Measurements from ENCODE around the gene KCNE2. TPM values are rescaled to one million over a fixed set of nuclear protein-coding genes. Genes with fewer than 3 reads are reported as not detected.

The KCNE2 gene
- total and polyA plus RNA-seq, 2 donors (not counting 1 experiment from before 2014, with no cell fraction given) = not detected

DNA sequence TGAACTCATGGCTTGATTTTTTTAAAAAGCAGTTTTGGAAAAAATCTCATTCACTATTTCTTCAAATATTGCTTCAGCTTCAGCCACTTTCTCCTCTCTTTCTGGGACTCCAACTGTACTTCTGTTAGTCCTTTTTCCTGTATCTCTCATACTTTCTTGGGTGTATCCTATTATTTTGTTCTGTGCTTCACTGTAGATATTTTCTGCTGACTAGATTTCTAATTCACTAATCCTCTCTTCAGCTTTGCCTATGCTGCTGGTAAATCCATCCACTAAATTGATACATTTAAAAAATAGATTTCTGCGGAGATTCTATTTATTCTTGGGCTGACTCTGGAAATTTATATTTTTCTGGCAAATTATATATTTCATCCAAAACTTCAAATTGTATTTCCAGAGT, 4.9 kb upstream of the KCNE2 start:
- H3K27me3 ChIP-seq (replicated peaks in 1 of 4; ENCODE audit: control extremely low read depth in 1 of 4, control insufficient read depth in 3 of 4, insufficient read depth in 4 of 4, low read length in 3 of 4) = peaks cover 0 to 2% (median 0%) of the 10 kb centered on the region in 4 experiments
- H3K4me1 ChIP-seq (ENCODE audit: control insufficient read depth in 2 of 2, insufficient read depth in 2 of 2, low read length in 2 of 2) = peaks cover 4% of the 10 kb centered on the region in 2 donors
- peaks cover 0 to 3% (median 0%) of the 10 kb centered on the region in 3 donors for H3K9me3 ChIP-seq (ENCODE audit: control extremely low read depth in 1 of 3, control insufficient read depth in 2 of 3, insufficient read depth in 1 of 3, low read length in 2 of 3)
- Mint-ChIP-seq H3K27me3 (peaks cover 51% of the 10 kb centered on the region), H3K4me3 (no peak overlapping the region), H3K9me3 (ENCODE audit: insufficient read depth) (peaks cover 3% of the 10 kb centered on the region), H3K4me1 (peaks cover 6% of the 10 kb centered on the region), H3K27ac (no peak overlapping the region)
- intact Hi-C loops (cut with micrococcal nuclease) = no loop called here
- no peak for ATAC-seq (ENCODE audit: low read depth)
- H4K20me1 ChIP-seq (ENCODE audit: control insufficient read depth, insufficient read depth, low read length, poor library complexity, severe bottlenecking) = no peaks in the 10 kb centered on the region
- no peak overlapping the region for H3K4me3 ChIP-seq (ENCODE audit: control extremely low read depth in 1 of 5, extremely low read depth in 1 of 5, insufficient read depth in 1 of 5, low read depth in 2 of 5, low read length in 4 of 5)
- POLR2A ChIA-PET = no interaction called here
- H3K36me3 ChIP-seq (replicated peaks in 1 of 2; ENCODE audit: control extremely low read depth in 1 of 2, control insufficient read depth in 1 of 2, extremely low read depth in 1 of 2, insufficient read depth in 2 of 2, low read length in 1 of 2) = no peaks in the 10 kb centered on the region
- H3K9ac ChIP-seq (ENCODE audit: low read length) = no peak overlapping the region
- WGBS (ENCODE audit: insufficient coverage) = no CpG with 5 or more reads among the region's 1 CpG
- CTCF ChIA-PET = interaction anchor here (0.7 to 1.6 kb wide), 4 partner anchors 8 to 1169 kb away, joined by 3 to 10 read pairs (median 4); no protein-coding TSS in a partner anchor
- H3K4me2 ChIP-seq (replicated peaks; ENCODE audit: low read depth, low read length, poor library complexity, severe bottlenecking) = no peak overlapping the region
- TF ChIP-seq EZH2 (IDR thresholded peaks at IDR 0.05; ENCODE audit: borderline replicate concordance, insufficient read depth, low read depth, low read length, poor library complexity, severe bottlenecking) (no peak), CTCF (IDR thresholded peaks at IDR 0.05) (no peak)
- no peak for DNase-seq
- H3K27ac ChIP-seq (ENCODE audit: low read length in 2 of 2) = no peak overlapping the region
- no peak overlapping the region for H2AFZ ChIP-seq (ENCODE audit: insufficient read depth, low read depth, low read length, poor library complexity, severe bottlenecking)
- no peaks in the 10 kb centered on the region for H3K79me2 ChIP-seq (ENCODE audit: control insufficient read depth, insufficient read depth, low read length)

DNA sequence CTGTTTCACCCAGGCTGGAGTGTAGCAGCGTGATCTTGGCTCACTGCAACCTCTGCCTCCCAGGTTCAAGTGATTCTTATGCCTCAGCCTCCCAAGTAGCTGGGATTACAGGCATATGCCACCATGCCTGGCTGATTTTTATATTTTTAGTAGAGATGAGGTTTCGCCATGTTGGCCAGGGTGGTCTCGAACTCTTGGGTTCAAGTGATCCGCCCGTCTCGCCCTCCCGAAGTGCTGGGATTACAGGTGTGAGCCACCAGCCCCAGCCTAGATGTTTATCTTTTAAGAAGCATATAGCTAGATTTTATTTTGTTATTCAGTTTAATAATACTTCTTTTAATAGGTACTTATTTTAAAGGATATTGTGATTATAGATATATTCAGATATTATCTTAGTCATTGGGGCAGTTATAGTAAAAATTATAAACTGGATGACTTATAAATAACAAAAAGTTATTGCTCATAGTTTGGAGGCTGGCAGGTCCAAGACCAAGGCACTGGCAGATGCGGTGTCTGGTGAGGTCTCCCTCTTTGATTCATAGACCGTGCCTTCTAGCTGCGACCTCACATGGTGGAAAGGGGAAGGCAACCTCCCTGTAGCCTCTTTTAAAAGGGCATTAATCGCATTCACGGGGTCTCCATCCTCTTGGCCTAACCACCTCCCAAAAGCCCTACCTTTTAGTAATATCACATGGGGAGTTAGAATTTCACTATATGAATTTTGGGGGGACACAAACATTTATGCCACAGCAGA, 3.1 kb upstream of the KCNE2 start:
- no peak overlapping the region for H2AFZ ChIP-seq (ENCODE audit: insufficient read depth, low read depth, low read length, poor library complexity, severe bottlenecking)
- H3K4me3 ChIP-seq (ENCODE audit: control extremely low read depth in 1 of 5, extremely low read depth in 1 of 5, insufficient read depth in 1 of 5, low read depth in 2 of 5, low read length in 4 of 5) = no peak overlapping the region
- DNase-seq (no peak), ATAC-seq (ENCODE audit: low read depth) (no peak)
- peaks cover 4% of the 10 kb centered on the region in 2 donors for H3K4me1 ChIP-seq (ENCODE audit: control insufficient read depth in 2 of 2, insufficient read depth in 2 of 2, low read length in 2 of 2)
- Mint-ChIP-seq H3K27ac (no peak overlapping the region), H3K9me3 (ENCODE audit: insufficient read depth) (peaks cover 3% of the 10 kb centered on the region), H3K4me1 (peaks cover 6% of the 10 kb centered on the region), H3K27me3 (peaks cover 39% of the 10 kb centered on the region), H3K4me3 (no peak overlapping the region)
- WGBS (ENCODE audit: insufficient coverage) = 67% methylated on average over 1 of the region's 12 CpGs
- H3K9ac ChIP-seq (ENCODE audit: low read length) = no peak overlapping the region
- H3K27ac ChIP-seq (ENCODE audit: low read length in 2 of 2) = no peak overlapping the region
- TF ChIP-seq CTCF (IDR thresholded peaks at IDR 0.05) (no peak), EZH2 (IDR thresholded peaks at IDR 0.05; ENCODE audit: borderline replicate concordance, insufficient read depth, low read depth, low read length, poor library complexity, severe bottlenecking) (no peak)
- no peak overlapping the region for H3K4me2 ChIP-seq (replicated peaks; ENCODE audit: low read depth, low read length, poor library complexity, severe bottlenecking)
- H4K20me1 ChIP-seq (ENCODE audit: control insufficient read depth, insufficient read depth, low read length, poor library complexity, severe bottlenecking) = no peaks in the 10 kb centered on the region
- ChIA-PET CTCF (interaction anchor here (1.0 to 4.7 kb wide), 4 partner anchors 10 to 437 kb away, joined by 3 to 51 read pairs (median 20); no protein-coding TSS in a partner anchor), POLR2A (no interaction called here)
- H3K36me3 ChIP-seq (replicated peaks in 1 of 2; ENCODE audit: control extremely low read depth in 1 of 2, control insufficient read depth in 1 of 2, extremely low read depth in 1 of 2, insufficient read depth in 2 of 2, low read length in 1 of 2) = no peaks in the 10 kb centered on the region
- peaks cover 0 to 2% (median 0%) of the 10 kb centered on the region in 4 experiments for H3K27me3 ChIP-seq (replicated peaks in 1 of 4; ENCODE audit: control extremely low read depth in 1 of 4, control insufficient read depth in 3 of 4, insufficient read depth in 4 of 4, low read length in 3 of 4)
- intact Hi-C loops (cut with micrococcal nuclease) = no loop called here
- H3K79me2 ChIP-seq (ENCODE audit: control insufficient read depth, insufficient read depth, low read length) = no peaks in the 10 kb centered on the region
- peaks cover 0 to 3% (median 0%) of the 10 kb centered on the region in 3 donors for H3K9me3 ChIP-seq (ENCODE audit: control extremely low read depth in 1 of 3, control insufficient read depth in 2 of 3, insufficient read depth in 1 of 3, low read length in 2 of 3)

Data from B cell (primary cell).